H1 (cell line): ENCODE measurements around the gene HFM1. TPM values are rescaled to one million over a fixed set of nuclear protein-coding genes. Genes with fewer than 3 reads are reported as not detected.
A peak's percentile ranks its signal among the peaks of the same experiment; 100 is the strongest.

ENCODE experiments used
- CTCF ChIA-PET: fragments of 300-600 bp; sonication (Branson Sonifier 250); formaldehyde crosslinking; loops from one replicate; lab custom pipeline; 2021; ENCODE audit not compliant: partially characterized antibody; lab: Charles Lee
- POLR2A ChIA-PET: fragments of 300-600 bp; sonication (Branson Sonifier 250); formaldehyde crosslinking; loops from one replicate; lab custom pipeline; 2021; ENCODE audit warnings: inconsistent platforms; ENCODE audit not compliant: partially characterized antibody; lab: Charles Lee
- DNase-seq, 2 experiments: peaks; one replicate each; pipeline versions ENCODE4 v3.0.0 to v3.0.0-alpha.2; 2010 to 2022; ENCODE audit warnings: low spot score in 2 of 2, low read depth in 1 of 2, mixed read lengths in 1 of 2
- FAIRE-seq: peaks from 2 replicates; lab custom pipeline; 2011; peaks lifted over from hg19 to GRCh38; lab: Jason Lieb, UNC
- H2AFZ ChIP-seq: 2 replicates; pipeline ENCODE4 v1.8.1; 2012; ENCODE audit warnings: low read length, inconsistent platforms
- H2AK5ac ChIP-seq: 2 replicates; pipeline ENCODE4 v1.6.1; 2013; ENCODE audit warnings: low read depth, low read length
- H2BK120ac ChIP-seq: replicated peaks from 2 replicates; pipeline ENCODE3; 2013; ENCODE audit warnings: low read depth, low read length, inconsistent platforms
- H2BK12ac ChIP-seq: 2 replicates; pipeline ENCODE4 v1.6.1; 2013; ENCODE audit warnings: low read depth, low read length
- H2BK15ac ChIP-seq: 2 replicates; pipeline ENCODE4 v1.6.1; 2013; ENCODE audit warnings: low read length
- H2BK20ac ChIP-seq: 2 replicates; pipeline ENCODE4 v1.6.1; 2013; ENCODE audit warnings: low read length
- H2BK5ac ChIP-seq: 2 replicates; pipeline ENCODE4 v1.6.1; 2013; ENCODE audit warnings: low read depth, low read length
- H3K14ac ChIP-seq: 2 replicates; pipeline ENCODE4 v1.6.1; 2013; ENCODE audit warnings: inconsistent platforms; ENCODE audit not compliant: insufficient read length
- H3K18ac ChIP-seq: 2 replicates; pipeline ENCODE4 v1.6.1; 2013; ENCODE audit warnings: low read length; ENCODE audit errors: extremely low read depth
- H3K23ac ChIP-seq: 2 replicates; pipeline ENCODE4 v1.6.1; 2013; ENCODE audit warnings: inconsistent platforms; ENCODE audit not compliant: insufficient read length
- H3K23me2 ChIP-seq: 2 replicates; pipeline ENCODE4 v1.6.1; 2013; ENCODE audit warnings: low read depth, low read length
- H3K27ac ChIP-seq: 2 replicates; pipeline ENCODE4 v1.6.1; 2011; ENCODE audit warnings: low read depth, low read length, inconsistent platforms
- H3K27me3 ChIP-seq, 4 experiments: replicated peaks in 1 of 4; 1 replicate in 1 of 4; 2 replicates in 3 of 4; pipeline versions ENCODE4 v1.6.1 to v1.8.1; 2011 to 2013; ENCODE audit warnings: low read length in 3 of 4, mild to moderate bottlenecking in 3 of 4, inconsistent platforms in 2 of 4, mixed read lengths in 2 of 4, moderate library complexity in 1 of 4; ENCODE audit not compliant: control insufficient read depth in 3 of 4, insufficient read depth in 3 of 4; ENCODE audit errors: extremely low read depth in 1 of 4
- H3K36me3 ChIP-seq, 4 experiments: 2 replicates each; pipeline versions ENCODE4 v1.6.1 to v1.8.1; 2011 to 2013; ENCODE audit warnings: mild to moderate bottlenecking in 4 of 4, low read length in 3 of 4, moderate library complexity in 2 of 4, control low read depth in 1 of 4, inconsistent platforms in 1 of 4; ENCODE audit not compliant: insufficient read depth in 4 of 4, control insufficient read depth in 2 of 4
- H3K4ac ChIP-seq: replicated peaks from 2 replicates; pipeline ENCODE3; 2013; ENCODE audit warnings: low read length, low read depth, mixed read lengths, inconsistent platforms; ENCODE audit not compliant: insufficient read length
- H3K4me1 ChIP-seq, 4 experiments: replicated peaks in 1 of 4; 1 replicate in 1 of 4; 2 replicates in 3 of 4; pipeline versions ENCODE4 v1.6.1 to v1.8.1; 2011 to 2013; ENCODE audit warnings: low read length in 3 of 4, inconsistent platforms in 2 of 4, mixed read lengths in 1 of 4; ENCODE audit not compliant: insufficient read depth in 4 of 4, control insufficient read depth in 3 of 4
- H3K4me2 ChIP-seq, 2 experiments: 2 replicates each; pipeline versions ENCODE4 v1.6.1 to v1.8.1; 2011 to 2013; ENCODE audit warnings: low read depth in 2 of 2, low read length in 2 of 2, control low read depth in 1 of 2, inconsistent platforms in 1 of 2, mild to moderate bottlenecking in 1 of 2; ENCODE audit not compliant: insufficient read depth in 1 of 2
- H3K4me3 ChIP-seq, 4 experiments: fragments of 200-600, 300-600 bp in 1 of 4; sonication (generic), shearing (Covaris generic), sonication (Bioruptor Twin) in 1 of 4; 2 replicates each; pipeline versions ENCODE4 v1.5.1 to v1.8.1; 2011 to 2016; ENCODE audit warnings: low read length in 4 of 4, low read depth in 3 of 4, control low read depth in 2 of 4, inconsistent platforms in 2 of 4, mild to moderate bottlenecking in 2 of 4, mixed read lengths in 1 of 4, moderate library complexity in 1 of 4; ENCODE audit not compliant: insufficient read depth in 2 of 4; ENCODE audit errors: extremely low read depth in 1 of 4
- H3K56ac ChIP-seq: replicated peaks from 2 replicates; pipeline ENCODE3; 2013; ENCODE audit warnings: low read depth, mild to moderate bottlenecking, mixed read lengths, low read length, inconsistent platforms; ENCODE audit not compliant: insufficient read length
- H3K79me1 ChIP-seq: 2 replicates; pipeline ENCODE4 v1.6.1; 2013; ENCODE audit warnings: low read depth, low read length, control low read depth
- H3K79me2 ChIP-seq, 2 experiments: 2 replicates each; pipeline versions ENCODE4 v1.6.1 to v1.8.1; 2012 to 2013; ENCODE audit warnings: low read length in 2 of 2, mild to moderate bottlenecking in 2 of 2, inconsistent platforms in 1 of 2; ENCODE audit not compliant: insufficient read depth in 2 of 2, control insufficient read depth in 1 of 2
- H3K9ac ChIP-seq, 4 experiments: replicated peaks in 1 of 4; 1 replicate in 1 of 4; 2 replicates in 3 of 4; pipeline versions ENCODE4 v1.6.1 to v1.8.1; 2011 to 2013; ENCODE audit warnings: low read depth in 3 of 4, low read length in 3 of 4, control low read depth in 2 of 4, mild to moderate bottlenecking in 2 of 4, moderate library complexity in 2 of 4, inconsistent platforms in 1 of 4; ENCODE audit errors: extremely low read depth in 1 of 4
- H3K9me3 ChIP-seq, 2 experiments: 2 replicates each; pipeline versions ENCODE4 v1.6.1 to v1.8.1; 2012 to 2013; ENCODE audit warnings: mild to moderate bottlenecking in 2 of 2, moderate library complexity in 2 of 2, control low read depth in 1 of 2, inconsistent platforms in 1 of 2, low read depth in 1 of 2, low read length in 1 of 2, mixed read lengths in 1 of 2; ENCODE audit not compliant: insufficient read depth in 2 of 2
- H4K20me1 ChIP-seq, 2 experiments: replicated peaks in 1 of 2; 2 replicates each; pipeline versions ENCODE3 to v1.8.1; 2011 to 2013; ENCODE audit warnings: inconsistent platforms in 2 of 2, low read length in 2 of 2, mild to moderate bottlenecking in 1 of 2; ENCODE audit not compliant: insufficient read depth in 2 of 2, control insufficient read depth in 1 of 2
- H4K5ac ChIP-seq: 2 replicates; pipeline ENCODE4 v1.6.1; 2013; ENCODE audit warnings: low read length, low read depth, mixed read lengths, inconsistent platforms; ENCODE audit not compliant: insufficient read length
- H4K8ac ChIP-seq: 2 replicates; pipeline ENCODE4 v1.8.0; 2013; ENCODE audit warnings: mild to moderate bottlenecking, moderate library complexity, low read length, inconsistent platforms; ENCODE audit not compliant: insufficient read depth; ENCODE audit errors: extremely low read depth
- H4K91ac ChIP-seq: replicated peaks from 2 replicates; pipeline ENCODE3; 2013; ENCODE audit warnings: low read length, mixed read lengths, inconsistent platforms; ENCODE audit not compliant: insufficient read length
- CTCF ChIP-seq, 3 experiments: IDR thresholded peaks; 1 replicate in 2 of 3; 2 replicates in 1 of 3; pipeline versions ENCODE4 v1.5.1 to v1.6.1; 2011; ENCODE audit warnings: low read length in 3 of 3, mild to moderate bottlenecking in 3 of 3, inconsistent platforms in 2 of 3, low read depth in 1 of 3, moderate library complexity in 1 of 3; ENCODE audit not compliant: insufficient read depth in 1 of 3; ENCODE audit errors: control extremely low read depth in 1 of 3
- GABPA ChIP-seq: IDR thresholded peaks from 2 replicates; pipeline ENCODE4 v1.6.1; 2011; ENCODE audit warnings: mild to moderate bottlenecking, low read length, moderate library complexity, borderline replicate concordance; ENCODE audit not compliant: insufficient read depth
- RAD21 ChIP-seq, 2 experiments: IDR thresholded peaks in 1 of 2; conservative IDR thresholded peaks in 1 of 2; 2 replicates each; pipeline ENCODE4 v1.6.1; 2011; ENCODE audit warnings: low read depth in 2 of 2, low read length in 2 of 2, improper control_type of control experiment in 1 of 2, inconsistent platforms in 1 of 2, mild to moderate bottlenecking in 1 of 2, moderate library complexity in 1 of 2
- TBP ChIP-seq: IDR thresholded peaks from 2 replicates; pipeline ENCODE4 v1.6.1; 2011; ENCODE audit warnings: low read depth, low read length, improper control_type of control experiment
- WGBS, 2 experiments: shearing (Covaris generic) in 1 of 2; methylation state at CpG; one replicate each; pipeline versions ENCODE4 v1.1.6 to v1.1.7; 2013 to 2015; ENCODE audit warnings: low lambda C conversion rate in 2 of 2, mixed read lengths in 2 of 2, inconsistent platforms in 1 of 2, low coverage in 1 of 2, missing lambda C conversion rate in 1 of 2; ENCODE audit not compliant: insufficient replicate concordance in 2 of 2, insufficient coverage in 1 of 2, insufficient read length in 1 of 2; ENCODE audit errors: extremely low coverage in 1 of 2, missing lambda C conversion rate in 1 of 2; 5-methylcytosine and 5-hydroxymethylcytosine counted together
- polyA plus RNA-seq, 7 experiments: library from polyadenylated mRNA; depleted of rRNA in 3 of 7; stranded (reverse) in 5 of 7; unstranded in 2 of 7; fragments of >200 nt in 5 of 7; fragments of 200-250 nt in 2 of 7; gene quantifications; 1 replicate in 5 of 7; 2 replicates in 1 of 7; 4 replicates in 1 of 7; pipeline versions ENCODE4 v1.2.1 to v1.2.3, GENCODE V29; 2011 to 2013; ENCODE audit warnings: missing spikeins in 2 of 7, mixed read lengths in 2 of 7
- total RNA-seq: library from RNA; stranded (reverse); fragmentation: NEBNext Ultra II Directional; extraction: Animal tissue kit (Norgen Biotek cat#: 25700); gene quantifications from 2 replicates; pipeline ENCODE4 v1.2.1, GENCODE V29; 2021

Gene HFM1
- total and polyA plus RNA-seq, 2 of the 8 experiments (the other 6 are each of a cell fraction or from before 2014, with no cell fraction given): 0.23 to 1.2 TPM

- H2BK5ac ChIP-seq: no peak overlapping the region
- H4K20me1 ChIP-seq: no peaks in the 10 kb centered on the region
- no peaks in the 10 kb centered on the region for H3K79me1 ChIP-seq
- POLR2A ChIA-PET: interaction anchor here (0.6 to 1.5 kb wide), 3 partner anchors 19 to 214 kb away, joined by 3 to 7 read pairs (median 3); no protein-coding TSS in a partner anchor
- no peak overlapping the region for H3K4me3 ChIP-seq
- no peak overlapping the region for H2BK15ac ChIP-seq
- H4K8ac ChIP-seq: no peak overlapping the region
- no peaks in the 10 kb centered on the region for H3K23me2 ChIP-seq
- no peak overlapping the region for H2BK20ac ChIP-seq
- H3K9ac ChIP-seq: no peak overlapping the region
- H3K14ac ChIP-seq: no peak overlapping the region
- H4K5ac ChIP-seq: no peak overlapping the region
- H3K27ac ChIP-seq: no peak overlapping the region
- no peak overlapping the region for H3K23ac ChIP-seq
- no peak overlapping the region for H3K4ac ChIP-seq
- H3K27me3 ChIP-seq: no peaks in the 10 kb centered on the region
- no peaks in the 10 kb centered on the region for H3K9me3 ChIP-seq
- 65% methylated on average over 1 of the region's 1 CpG; no CpG with 5 or more reads in 1 of the 2 experiments for WGBS, 2 experiments
- DNase-seq (no peak), FAIRE-seq (no peak)
- H2AK5ac ChIP-seq: no peak overlapping the region
- H2BK120ac ChIP-seq: no peak overlapping the region
- H3K18ac ChIP-seq: no peak overlapping the region
- no peak overlapping the region for H3K4me2 ChIP-seq
- no peak overlapping the region for H2AFZ ChIP-seq
- no peaks in the 10 kb centered on the region for H3K4me1 ChIP-seq
- no peak overlapping the region for H2BK12ac ChIP-seq
- H3K36me3 ChIP-seq: no peaks in the 10 kb centered on the region
- H3K56ac ChIP-seq: no peak overlapping the region
- H3K79me2 ChIP-seq: no peaks in the 10 kb centered on the region
- TF ChIP-seq RAD21 (IDR thresholded peaks at IDR 0.05 in 1 of 2, conservative IDR thresholded peaks at IDR 0.05 in 1 of 2; ENCODE audit: low read depth in 2 of 2, low read length in 2 of 2) (peak; percentile 50 to 62), CTCF (IDR thresholded peaks at IDR 0.05; ENCODE audit: control extremely low read depth in 1 of 3, insufficient read depth in 1 of 3, low read depth in 1 of 3, low read length in 3 of 3) (peak in 2 of 3 experiments; percentile 22 to 28; a peak in 2 of 4 replicates), GABPA (no peak), TBP (no peak)
- TF ChIP-seq, all 59 proteins: peak for 2
- no peak overlapping the region for H4K91ac ChIP-seq
- CTCF ChIA-PET: interaction anchor here (0.6 to 7.6 kb wide), 32 partner anchors 9 to 1421 kb away, joined by 3 to 230 read pairs (median 4); partner anchors contain the start of gene CDC7
Observed at GRCh38 chr1:91278754-91279153, 125.9 kb downstream of the HFM1 start.
